GM13976 (cell line): Measurements from ENCODE around the gene GAPDHS.

ENCODE experiments used
- DNase-seq: peaks from one replicate; pipeline ENCODE4 v3.0.0; 2012; ENCODE audit warnings: low spot score
- CTCF ChIP-seq: IDR thresholded peaks from 2 replicates; pipeline ENCODE4 v1.5.1; 2012; ENCODE audit warnings: borderline replicate concordance, mild to moderate bottlenecking; ENCODE audit not compliant: insufficient read depth; ENCODE audit errors: extremely low read depth, missing control alignments, control extremely low read depth
- in situ Hi-C: fragments of 300-500 bp; cut with MboI; formaldehyde crosslinking; loops from one replicate; pipeline ENCODE4 v1.12.0; 2022; ENCODE audit warnings: low sequenced_read_pairs, mixed read lengths, inconsistent platforms; ENCODE audit not compliant: unreplicated experiment

GAPDHS gene

GRCh38 chr19:35556846-35557538 is 23.7 kb downstream of the GAPDHS start:
- no peak for TF ChIP-seq CTCF
- in situ Hi-C loops = no loop called here
- DNase-seq = no peak

- in situ Hi-C loops = no loop called here
- no peak for TF ChIP-seq CTCF
- DNase-seq = peak; percentile 78
These were observed 24.5 kb downstream of the GAPDHS start for GRCh38 chr19:35557539-35558399.

GRCh38 chr19:35558400-35559280 is 25.4 kb downstream of the GAPDHS start:
- TF ChIP-seq CTCF = no peak
- no peak for DNase-seq
- in situ Hi-C loops = no loop called here

GRCh38 chr19:35559281-35559659 is 26.0 kb downstream of the GAPDHS start:
- TF ChIP-seq CTCF = no peak
- in situ Hi-C loops = no loop called here
- peak; percentile 78 for DNase-seq

GRCh38 chr19:35559781-35560180 is 26.5 kb downstream of the GAPDHS start:
- no peak for TF ChIP-seq CTCF
- in situ Hi-C loops = no loop called here

GRCh38 chr19:35560271-35560670 is 27.0 kb downstream of the GAPDHS start:
- DNase-seq = no peak
- TF ChIP-seq CTCF = no peak
- in situ Hi-C loops = no loop called here

More at GRCh38 chr19:35559781-35560180, 26.5 kb downstream of the GAPDHS start:
- no peak for DNase-seq
